Iris pigment epithelial cell (primary cell): ENCODE measurements around the gene DLST.
"Not testable (repeated sequence)": the region's sequence is repeated elsewhere in the genome, so short reads cannot be mapped to it uniquely, and the experiment has no call there.

Experiments used
- DNase-seq: peaks from one replicate; pipeline ENCODE4 v3.0.0-alpha.2; 2011; ENCODE audit warnings: low read depth

Gene DLST

DNA sequence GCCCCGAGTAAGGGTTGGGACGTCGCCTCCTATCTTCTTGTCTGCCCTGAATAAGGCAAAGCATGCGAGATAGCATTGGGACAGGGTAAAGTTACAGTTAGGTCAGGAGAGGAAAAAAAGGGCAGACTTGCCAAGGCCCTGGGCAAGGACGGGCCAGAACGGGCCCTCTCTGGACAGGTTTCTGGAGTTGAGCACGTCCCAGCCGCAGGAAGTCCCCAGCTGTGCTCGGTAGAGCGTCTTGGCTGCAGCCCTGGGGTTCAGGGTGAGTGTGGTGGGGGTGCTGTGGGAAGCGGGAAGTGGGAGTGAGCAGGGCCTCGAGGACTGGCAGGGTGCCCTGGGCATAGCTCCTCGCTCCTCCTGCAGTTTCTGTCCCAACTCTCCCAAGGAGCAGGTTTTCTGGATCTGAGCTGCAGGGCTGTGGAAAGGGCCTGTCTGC, 35.9 kb downstream of the DLST start:
- DNase-seq, result peak; percentile 17

- no peak for DNase-seq
Measured at GRCh38 chr14:74918380-74918779, 36.7 kb downstream of the DLST start.

- DNase-seq, result peak; percentile 30
Measured at GRCh38 chr14:74919421-74920165, 37.9 kb downstream of the DLST start.

GRCh38 chr14:74920281-74920680, 38.6 kb downstream of the DLST start:
- no peak for DNase-seq

- DNase-seq, result no peak
Measured at GRCh38 chr14:74921053-74921620, 39.4 kb downstream of the DLST start.

- no peak for DNase-seq
Measured at GRCh38 chr14:74921987-74922751, 40.5 kb downstream of the DLST start.

DNA sequence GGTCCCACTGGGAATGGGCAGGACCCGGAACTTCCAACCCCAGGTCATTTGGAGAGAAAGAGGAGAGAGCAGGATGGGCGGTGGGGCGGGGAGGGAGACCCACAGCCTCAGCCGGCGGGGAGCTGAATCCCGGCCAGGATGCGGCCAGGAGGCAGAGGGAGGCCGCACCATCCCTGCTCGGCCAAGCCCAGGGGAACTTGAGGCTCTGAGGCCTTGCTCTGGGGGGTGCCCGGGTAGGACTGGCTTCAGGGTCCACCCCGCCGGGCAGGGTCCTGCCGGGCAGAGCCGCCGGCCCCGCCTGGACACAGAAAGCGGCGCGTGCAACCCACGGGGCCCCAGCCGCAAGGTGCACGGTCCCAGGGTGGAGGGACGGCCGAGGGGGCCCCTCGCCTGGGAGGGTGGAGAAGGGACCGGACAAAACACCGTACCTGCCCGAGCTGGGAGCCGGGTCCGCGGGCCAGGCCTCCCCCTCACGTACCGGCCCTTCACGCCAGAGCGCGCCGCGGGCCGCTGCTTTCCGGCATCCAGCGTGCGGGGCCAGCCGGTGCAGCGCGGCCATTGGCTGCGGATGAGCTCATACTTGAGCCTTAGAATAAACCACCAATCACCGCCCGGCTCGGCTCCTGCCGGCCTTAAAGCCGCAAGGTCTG, 41.2 kb downstream of the DLST start, which contains the start of gene RPS6KL1:
TSS of gene RPS6KL1 (minus strand) at position 509 of the 650 bp plus-strand sequence. CDS start 1,719 bp downstream, outside the sequence.
- peak; percentile 82 for DNase-seq

GRCh38 chr14:74924061-74924460, 42.3 kb downstream of the DLST start:
- DNase-seq, result no peak

GRCh38 chr14:74927225-74927624, 45.5 kb downstream of the DLST start:
- no peak for DNase-seq

- no peak for DNase-seq
Measured at GRCh38 chr14:74929242-74929641, 47.5 kb downstream of the DLST start.

DNA sequence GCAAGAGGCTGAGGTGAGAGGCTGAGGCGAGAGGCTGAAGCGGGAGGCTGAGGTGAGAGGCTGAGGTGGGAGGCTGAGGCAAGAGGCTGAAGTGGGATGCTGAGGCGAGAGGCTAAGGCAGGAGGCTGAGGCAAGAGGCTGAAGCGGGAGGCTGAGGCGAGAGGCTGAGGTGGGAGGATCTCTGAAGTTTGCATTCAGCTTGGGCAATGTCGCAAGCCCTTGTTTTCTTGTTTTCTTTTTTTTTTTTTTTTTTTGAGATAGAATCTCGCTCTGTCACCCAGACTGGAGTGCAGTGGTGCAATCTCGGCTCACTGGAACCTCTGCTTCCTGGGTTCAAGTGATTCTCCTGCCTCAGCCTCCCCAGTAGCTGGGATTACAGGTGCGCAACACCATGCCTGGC, 50.0 kb downstream of the DLST start:
- DNase-seq, result not testable (repeated sequence)

DNA sequence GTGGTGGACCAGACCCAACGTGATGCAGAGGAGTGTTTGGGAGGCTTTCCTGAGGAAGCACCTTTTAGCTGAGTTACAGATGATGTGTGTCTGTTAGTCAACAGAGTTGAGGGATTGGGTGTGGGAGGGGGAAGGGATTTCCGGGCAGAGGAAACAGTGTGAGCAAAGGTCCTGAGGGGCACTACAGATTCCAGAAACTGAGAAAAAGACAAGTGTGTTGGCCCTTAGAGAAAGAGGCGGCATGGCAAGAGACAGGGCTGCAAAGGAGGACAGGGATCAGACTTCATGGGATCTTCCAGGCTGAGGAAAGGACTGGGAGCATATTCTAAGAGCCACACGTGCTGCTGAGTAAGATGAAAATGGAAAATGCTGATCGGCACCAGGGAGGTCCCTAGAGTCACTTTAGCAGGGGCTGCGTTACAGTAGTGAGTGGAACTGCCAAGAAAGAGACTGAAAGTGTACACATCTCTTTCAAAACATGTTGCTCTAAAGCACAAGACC, 50.7 kb downstream of the DLST start:
- no peak for DNase-seq

GRCh38 chr14:74932936-74933335, 51.2 kb downstream of the DLST start:
- not testable (repeated sequence) for DNase-seq

GRCh38 chr14:74934041-74934440, 52.3 kb downstream of the DLST start:
- DNase-seq, result no peak

- no peak for DNase-seq
Measured at GRCh38 chr14:74934476-74935359, 53.0 kb downstream of the DLST start.

- no peak for DNase-seq
Measured at GRCh38 chr14:74935360-74935680, 53.6 kb downstream of the DLST start.

- DNase-seq, result no peak
Measured at GRCh38 chr14:74936151-74936550, 54.4 kb downstream of the DLST start.

DNA sequence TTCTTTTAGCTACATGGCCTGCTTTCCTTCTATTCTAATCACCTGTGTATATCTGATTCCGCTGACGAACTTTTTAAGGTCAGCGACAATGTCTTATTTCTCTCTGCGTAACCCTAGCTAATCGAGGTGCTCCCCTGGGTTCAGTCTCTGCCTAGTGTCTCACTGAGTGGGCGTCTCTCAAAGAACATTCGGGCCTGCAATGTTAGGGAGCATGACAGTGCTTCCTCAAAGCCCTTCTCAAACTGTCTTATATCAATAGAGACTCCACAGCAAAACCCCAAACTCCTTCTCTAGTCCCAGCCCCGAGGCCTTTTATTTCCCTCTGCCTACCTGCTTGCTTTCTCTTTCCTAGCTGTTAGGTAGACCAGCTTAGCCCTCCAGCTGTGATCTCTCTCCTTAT, 55.0 kb downstream of the DLST start:
- DNase-seq, result no peak

DNA sequence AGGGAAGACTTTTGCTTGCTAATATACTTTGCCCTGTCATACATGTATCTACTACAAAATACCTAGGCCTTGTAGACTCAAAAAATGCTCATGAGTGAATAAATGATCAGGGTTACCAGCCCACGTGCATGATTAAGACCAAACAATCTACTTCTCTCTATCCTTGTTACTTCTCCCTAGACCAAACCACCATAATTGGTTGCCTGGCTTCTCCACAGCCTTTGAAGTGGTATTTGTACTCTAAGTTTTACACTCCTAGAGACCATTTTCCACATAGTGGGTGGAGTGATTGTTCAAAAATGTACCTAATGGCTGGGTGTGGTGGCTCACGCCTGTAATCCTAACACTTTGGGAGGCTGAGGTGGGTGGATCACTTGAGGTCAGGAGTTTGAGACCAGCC, 55.5 kb downstream of the DLST start:
- DNase-seq, result no peak

GRCh38 chr14:74938531-74939495, 57.1 kb downstream of the DLST start:
- DNase-seq, result no peak
